Measurements from ENCODE around the gene TAF12. TPM values are rescaled to one million over a fixed set of nuclear protein-coding genes. Genes with fewer than 3 reads are reported as not detected.
A peak's percentile ranks its signal among the peaks of the same experiment; 100 is the strongest.
"Not testable (repeated sequence)": the region's sequence is repeated elsewhere in the genome, so short reads cannot be mapped to it uniquely, and the experiment has no call there.

The TAF12 gene, protein sequence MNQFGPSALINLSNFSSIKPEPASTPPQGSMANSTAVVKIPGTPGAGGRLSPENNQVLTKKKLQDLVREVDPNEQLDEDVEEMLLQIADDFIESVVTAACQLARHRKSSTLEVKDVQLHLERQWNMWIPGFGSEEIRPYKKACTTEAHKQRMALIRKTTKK
- 28.4 TPM for polyA plus RNA-seq (ENCODE audit: insufficient read length)
- long read RNA-seq, donor 1, transcript TAF12-202 (6 exons, 1,334 nt), result major isoform, 13 of 14 reads
- long read RNA-seq, donor 1, partial matches to known transcripts, result 0 of 14 reads
- long read RNA-seq, donor 1, other reads (novel, unspliced or antisense), result 0 of 14 reads
- long read RNA-seq, donor 2, transcript TAF12-202 (6 exons, 1,334 nt), result major isoform, 17 of 17 reads
- long read RNA-seq, donor 2, partial matches to known transcripts, result 0 of 17 reads
- long read RNA-seq, donor 2, other reads (novel, unspliced or antisense), result 0 of 17 reads
- long read RNA-seq, donor 3, transcript TAF12-202 (6 exons, 1,334 nt), result major isoform, 14 of 14 reads
- long read RNA-seq, donor 3, partial matches to known transcripts, result 0 of 14 reads
- long read RNA-seq, donor 3, other reads (novel, unspliced or antisense), result 0 of 14 reads
- long read RNA-seq, donor 4, partial matches to known transcripts, result 0 of 2 reads
- long read RNA-seq, donor 4, other reads (novel, unspliced or antisense), result 0 of 2 reads
- long read RNA-seq, donor 5, transcript TAF12-202 (6 exons, 1,334 nt), result major isoform, 22 of 40 reads
- long read RNA-seq, donor 5, partial matches to known transcripts, result 18 of 40 reads
- long read RNA-seq, donor 5, other reads (novel, unspliced or antisense), result 0 of 40 reads
- long read RNA-seq, donor 6, transcript TAF12-202 (6 exons, 1,334 nt), result major isoform, 8 of 16 reads
- long read RNA-seq, donor 6, partial matches to known transcripts, result 8 of 16 reads
- long read RNA-seq, donor 6, other reads (novel, unspliced or antisense), result 0 of 16 reads
- long read RNA-seq, donor 7, transcript TAF12-202 (6 exons, 1,334 nt), result major isoform, 28 of 34 reads
- long read RNA-seq, donor 7, partial matches to known transcripts, result 6 of 34 reads
- long read RNA-seq, donor 7, other reads (novel, unspliced or antisense), result 0 of 34 reads
- long read RNA-seq, donor 8, transcript TAF12-202 (6 exons, 1,334 nt), result major isoform, 9 of 9 reads
- long read RNA-seq, donor 8, partial matches to known transcripts, result 0 of 9 reads
- long read RNA-seq, donor 8, other reads (novel, unspliced or antisense), result 0 of 9 reads

DNA sequence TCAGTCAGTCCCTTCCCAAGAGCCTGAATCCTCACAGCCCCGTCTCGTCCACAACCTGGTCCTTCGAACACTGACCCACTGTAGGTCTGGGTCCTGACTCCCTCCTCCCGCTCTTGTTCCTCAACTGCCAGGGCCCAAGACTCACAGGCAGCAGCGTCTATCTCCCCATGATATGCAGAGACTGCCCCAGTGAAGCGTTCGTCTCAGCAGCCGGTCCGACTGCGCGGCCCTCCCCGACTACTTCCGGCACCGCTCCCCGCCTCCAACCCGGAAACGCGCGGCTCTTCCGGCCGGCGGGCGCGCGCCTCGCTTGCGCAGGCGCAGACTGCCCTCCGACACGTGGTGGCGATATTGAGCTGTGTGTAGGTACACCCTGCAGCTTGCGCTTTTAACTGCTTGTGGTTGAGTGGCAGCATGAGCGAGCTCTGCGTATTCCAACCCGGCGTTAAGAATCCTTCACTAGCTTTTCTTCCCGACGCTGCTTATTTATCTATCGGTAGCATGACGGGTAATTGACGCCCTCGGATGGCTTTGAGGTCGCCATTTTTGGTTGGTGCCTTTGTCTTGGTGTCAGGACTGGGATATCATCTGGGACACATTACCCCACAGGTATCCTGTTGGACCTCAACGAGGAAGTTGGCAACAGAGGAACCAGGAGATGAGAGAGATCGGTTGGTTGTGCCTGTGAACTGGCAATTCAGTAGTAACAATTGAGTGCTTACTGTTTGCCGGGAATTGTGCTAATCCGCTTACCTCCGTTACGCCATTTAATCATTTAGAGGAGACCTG is at the start of gene TAF12:
TSS of gene TAF12 (minus strand) at position 221 of the 789 bp plus-strand sequence. CDS start 20,986 bp downstream, outside the sequence.
- peak; percentile 93 for DNase-seq

DNA sequence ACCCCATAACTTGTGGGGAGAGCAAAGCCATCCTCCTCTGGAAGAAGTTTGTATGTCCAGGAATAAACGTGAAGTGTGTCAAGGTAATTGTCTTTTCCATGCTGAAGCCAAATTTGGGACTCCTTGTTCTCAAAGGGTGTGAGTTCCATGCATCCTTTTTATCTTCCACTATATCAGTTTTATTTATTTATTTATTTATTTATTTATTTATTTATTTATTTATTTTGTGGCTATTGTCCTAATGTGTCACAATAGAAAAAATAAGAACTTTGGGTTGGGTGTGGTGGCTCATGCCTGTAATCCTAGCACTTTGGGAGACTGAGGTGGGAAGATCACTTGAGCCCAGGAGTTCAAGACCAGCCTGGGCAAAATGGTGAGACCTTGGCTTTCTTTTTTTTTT is 48.8 kb upstream of the TAF12 start:
- DNase-seq, result not testable (repeated sequence)

DNA sequence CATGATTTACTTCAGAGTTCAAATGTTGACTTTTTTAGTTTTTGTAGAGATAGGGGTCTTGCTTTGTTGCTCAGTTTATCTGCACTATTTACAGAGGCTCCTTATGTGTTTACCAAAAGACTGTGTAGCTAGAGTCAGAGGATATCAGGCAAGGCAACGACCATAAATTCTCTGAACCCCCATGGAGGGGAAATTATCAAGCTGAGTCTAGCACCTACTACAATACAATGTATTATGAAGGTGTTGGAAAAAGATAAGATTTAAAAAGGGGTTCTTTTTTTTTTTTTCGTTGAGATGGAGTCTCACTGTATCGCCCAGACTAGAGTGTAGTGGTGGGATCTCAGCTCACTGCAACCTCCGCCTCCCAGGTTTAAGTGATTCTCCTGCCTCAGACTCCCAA is 42.1 kb upstream of the TAF12 start:
- DNase-seq, result no peak

DNA sequence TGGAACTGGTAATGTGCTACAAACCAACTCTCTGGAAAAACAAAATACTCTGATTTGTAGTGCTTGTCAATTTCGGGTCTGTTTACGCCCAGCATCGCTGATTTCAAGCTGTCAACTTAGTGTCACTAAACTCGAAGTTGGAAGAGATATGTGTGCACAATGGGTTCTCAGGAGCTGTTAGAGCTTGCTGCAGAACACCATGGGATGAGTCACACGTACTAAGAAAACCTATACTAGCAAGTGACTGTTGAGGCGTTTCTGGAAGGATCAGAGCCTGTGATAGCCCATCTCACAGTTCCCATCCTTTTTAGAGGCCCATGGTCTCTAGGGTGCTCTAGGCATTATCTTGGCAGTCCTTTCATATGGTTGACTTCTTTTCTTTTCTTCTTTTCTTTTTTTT is 40.0 kb upstream of the TAF12 start:
- no peak for DNase-seq

DNA sequence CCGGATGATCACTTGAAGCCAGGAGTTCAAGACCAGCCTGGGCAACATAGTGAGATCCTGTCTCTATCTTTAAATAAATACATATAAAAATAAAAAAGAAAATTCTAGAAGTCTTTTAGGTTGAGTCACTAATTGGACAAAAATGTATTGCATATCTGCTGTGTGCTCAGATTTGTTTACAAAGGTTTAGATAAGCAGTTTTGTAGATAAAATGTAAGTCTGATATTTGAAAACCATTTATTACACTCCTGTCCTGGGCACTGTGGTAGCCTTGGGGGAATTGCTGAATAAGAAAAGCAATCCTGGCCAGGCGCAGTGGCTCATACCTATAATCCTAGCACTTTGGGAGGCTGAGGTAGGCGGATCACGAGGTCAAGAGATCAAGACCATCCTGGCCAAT is 37.3 kb upstream of the TAF12 start:
- no peak for DNase-seq

DNA sequence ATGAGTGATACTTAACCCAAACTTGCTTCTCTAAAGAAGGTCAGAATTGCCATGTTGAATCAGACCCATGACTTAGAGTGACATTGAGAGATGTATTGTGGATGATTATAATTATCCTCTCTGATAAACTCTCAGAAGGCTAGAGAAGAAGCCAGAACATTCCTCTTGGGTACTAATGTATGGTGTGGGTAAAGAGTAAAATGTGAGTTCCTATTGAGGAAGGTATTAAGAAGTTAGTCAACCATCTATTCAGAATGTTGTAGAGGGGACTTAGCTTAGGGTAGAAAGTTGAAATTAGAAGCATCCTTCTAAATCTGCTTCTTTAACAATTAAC is 33.0 kb upstream of the TAF12 start:
- no peak for DNase-seq

DNA sequence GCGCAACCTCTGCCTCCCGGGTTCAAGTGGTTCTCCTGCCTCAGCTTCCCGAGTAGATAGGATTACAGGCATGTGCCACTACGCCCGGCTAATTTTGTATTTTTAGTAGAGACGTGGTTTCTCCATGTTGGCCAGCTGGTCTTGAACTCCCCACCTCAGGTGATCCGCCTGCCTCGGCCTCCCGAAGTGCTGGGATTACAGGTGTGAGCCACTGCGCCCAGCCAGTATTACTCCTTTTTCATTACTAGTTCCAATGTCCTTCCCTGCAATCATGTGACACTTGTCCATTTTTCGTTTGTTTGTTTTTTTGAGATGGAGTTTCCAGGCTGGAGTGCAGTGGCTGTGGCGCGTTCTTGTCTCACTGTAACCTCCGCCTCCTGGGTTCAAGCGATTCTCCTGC is 30.1 kb upstream of the TAF12 start:
- DNase-seq, result not testable (repeated sequence)

DNA sequence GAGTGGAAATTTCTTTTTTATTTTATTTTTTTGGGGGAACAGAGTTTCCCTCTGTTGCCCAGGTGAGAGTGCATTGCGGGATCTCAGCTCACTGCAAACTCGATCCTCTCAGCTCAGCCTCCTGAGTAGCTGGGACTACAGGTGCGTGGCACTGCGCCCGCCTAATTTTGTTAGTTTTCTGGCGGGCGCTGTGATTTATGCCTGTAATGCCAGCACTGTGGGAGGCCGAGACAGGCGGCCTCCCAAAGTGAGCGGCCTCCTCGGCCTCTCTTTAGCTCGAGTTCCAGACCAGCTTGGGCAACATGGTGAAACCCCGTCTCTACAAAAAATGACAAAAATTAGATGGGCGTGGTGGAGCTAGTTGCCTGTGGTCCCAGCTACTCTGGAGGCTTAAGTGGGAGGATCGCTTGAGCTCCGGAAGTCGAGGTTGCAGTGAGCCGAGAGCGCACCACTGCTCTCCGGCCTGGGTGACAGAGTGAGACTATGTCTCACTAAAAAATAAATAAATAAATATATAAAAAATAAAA is 28.4 kb upstream of the TAF12 start:
- DNase-seq, result no peak

DNA sequence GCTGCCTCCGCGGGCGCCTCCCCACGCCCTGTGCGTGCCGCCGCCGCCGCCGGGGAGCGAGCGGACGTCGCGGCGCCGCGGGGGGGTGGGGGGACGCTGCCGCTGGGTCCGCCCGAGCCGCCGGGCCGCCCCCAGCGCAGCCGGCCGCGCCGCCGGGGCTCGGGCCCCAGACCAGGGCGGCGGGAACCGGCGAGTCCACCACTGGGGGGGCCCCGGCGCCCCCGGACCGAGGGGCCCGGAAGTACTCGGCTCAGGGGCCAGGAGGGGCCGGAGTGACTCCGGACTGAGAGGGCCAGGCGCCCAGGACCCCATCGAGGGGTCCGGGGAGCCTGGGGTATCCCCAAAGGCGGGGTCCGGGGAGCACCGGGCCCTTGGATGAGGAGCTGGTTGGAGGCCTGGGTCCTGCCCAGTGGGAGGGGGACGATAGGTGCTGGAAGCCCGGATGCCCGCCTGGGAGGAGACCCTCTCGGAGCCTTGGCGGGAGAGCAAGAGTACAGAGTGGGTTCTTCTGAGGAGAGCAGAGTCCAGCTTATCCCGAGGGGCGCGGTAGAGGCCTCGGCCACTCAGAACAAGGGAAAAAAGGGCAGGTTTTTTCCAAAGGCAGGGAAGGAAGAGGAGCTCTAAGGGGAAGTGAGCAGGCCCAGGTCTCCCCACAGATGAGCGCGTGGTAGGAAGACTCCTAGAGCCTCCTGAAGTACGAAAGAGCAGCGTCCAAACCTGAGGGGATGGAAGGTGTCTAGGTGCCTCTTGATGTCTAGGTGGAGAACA is 26.3 kb upstream of the TAF12 start:
- peak; percentile 59 for DNase-seq

DNA sequence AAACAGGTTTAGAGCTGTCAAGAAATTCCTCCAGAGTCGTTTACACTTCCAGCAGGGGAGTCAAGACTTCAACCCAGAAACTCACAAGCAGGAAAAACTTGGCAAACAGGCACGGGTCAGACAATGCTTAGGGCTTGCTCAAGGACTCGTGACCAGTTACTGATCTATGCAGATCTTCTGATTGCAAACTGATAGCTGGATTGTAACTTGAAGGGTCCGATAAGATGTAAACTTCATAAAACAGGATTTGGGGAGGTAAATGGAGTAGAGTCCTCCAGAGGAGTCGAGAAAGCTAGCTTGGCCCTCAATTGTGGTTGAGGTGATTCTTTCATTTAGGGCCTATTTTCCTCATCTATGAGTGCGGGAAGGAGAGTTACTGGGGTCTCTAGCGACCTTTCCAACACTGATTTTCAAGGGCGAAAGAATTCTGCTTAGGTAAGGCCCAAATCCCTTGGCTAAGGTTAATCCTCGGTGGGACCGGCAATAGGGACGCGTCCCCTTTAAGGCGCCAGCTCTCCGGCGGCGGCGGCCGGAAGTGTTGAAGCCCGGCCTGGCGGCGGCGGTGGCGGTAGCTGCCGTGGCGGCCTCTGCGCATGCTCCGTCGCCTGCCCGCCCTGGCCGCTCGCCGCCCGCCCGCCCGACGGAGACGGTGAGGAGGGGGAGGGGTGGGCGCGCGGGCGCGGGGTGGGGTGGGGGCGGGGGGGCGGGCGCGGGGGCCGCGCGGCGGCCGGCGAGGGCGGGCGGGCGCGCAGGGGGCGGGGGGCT is 25.5 kb upstream of the TAF12 start, which contains the start of gene GMEB1:
TSS of gene GMEB1 (plus strand) at position 594 of the 765 bp plus-strand sequence. CDS start 14,829 bp downstream, outside the sequence.
- DNase-seq, result peak; percentile 86

DNA sequence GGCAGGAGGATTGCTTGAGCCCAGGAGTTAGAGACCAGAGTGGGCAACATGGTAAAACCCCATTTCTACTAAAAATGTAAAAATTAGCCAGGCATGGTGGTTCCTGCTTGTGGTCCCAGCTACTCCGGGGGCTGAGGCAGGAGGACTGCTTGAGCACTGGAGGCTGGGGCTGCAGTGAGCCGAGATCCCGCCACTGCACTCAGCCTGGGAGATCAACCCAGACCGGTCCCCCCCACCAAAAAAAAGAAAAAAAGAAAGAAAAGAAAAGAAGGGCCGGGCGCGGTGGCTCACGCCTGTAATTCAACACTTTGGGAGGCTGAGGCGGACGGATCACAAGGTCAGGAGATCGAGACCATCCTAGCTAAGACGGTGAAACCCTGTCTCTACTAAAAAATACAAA is 23.9 kb upstream of the TAF12 start:
- DNase-seq, result no peak

DNA sequence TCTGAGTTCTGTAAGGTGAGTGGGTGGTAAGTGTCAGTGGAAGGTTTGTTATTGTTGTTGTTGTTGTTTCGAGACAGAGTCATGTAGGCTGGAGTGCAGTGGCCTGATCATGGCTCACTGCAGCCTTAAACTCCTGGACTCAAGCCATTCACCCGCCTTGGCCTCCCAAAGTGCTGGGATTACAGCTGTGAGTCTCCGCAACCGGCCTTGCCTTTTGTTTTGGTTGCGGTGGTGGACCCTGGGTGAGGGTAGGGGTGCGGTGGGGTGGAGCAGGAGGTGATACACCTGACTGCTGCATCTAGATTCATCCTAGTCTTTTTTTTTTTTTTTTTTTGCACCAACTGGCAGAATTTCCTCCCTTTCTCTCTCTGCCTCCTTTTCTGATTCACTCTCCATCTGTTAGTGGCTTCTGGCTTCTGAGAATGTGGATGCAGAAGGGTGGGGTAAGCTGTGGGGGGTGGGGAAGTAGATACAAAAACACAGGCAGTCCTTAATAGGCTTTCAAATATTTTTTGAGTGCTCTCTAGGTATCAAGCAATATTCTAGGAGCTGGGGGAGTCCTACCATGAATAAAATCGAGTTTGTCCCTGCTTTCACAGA is 21.1 kb upstream of the TAF12 start:
- no peak for DNase-seq

DNA sequence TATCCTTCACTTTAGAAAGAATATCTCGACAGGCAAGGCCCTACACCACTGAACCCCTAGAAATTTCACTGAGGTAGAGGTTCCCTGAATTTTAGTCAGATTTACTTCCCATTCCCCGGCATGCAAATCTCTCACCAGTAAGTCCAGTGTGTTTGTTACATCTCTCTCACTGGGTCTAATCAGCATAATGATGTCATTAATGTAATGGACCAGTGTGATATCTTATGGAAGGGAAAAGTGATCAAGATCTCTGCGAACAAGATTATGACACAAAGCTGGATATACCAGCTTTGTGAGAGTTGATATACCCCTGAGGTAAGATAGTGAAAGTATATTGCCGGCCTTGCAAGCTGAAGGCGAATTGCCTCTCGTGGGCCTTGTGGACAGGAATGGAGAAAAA is 13.5 kb upstream of the TAF12 start:
- no peak for DNase-seq

DNA sequence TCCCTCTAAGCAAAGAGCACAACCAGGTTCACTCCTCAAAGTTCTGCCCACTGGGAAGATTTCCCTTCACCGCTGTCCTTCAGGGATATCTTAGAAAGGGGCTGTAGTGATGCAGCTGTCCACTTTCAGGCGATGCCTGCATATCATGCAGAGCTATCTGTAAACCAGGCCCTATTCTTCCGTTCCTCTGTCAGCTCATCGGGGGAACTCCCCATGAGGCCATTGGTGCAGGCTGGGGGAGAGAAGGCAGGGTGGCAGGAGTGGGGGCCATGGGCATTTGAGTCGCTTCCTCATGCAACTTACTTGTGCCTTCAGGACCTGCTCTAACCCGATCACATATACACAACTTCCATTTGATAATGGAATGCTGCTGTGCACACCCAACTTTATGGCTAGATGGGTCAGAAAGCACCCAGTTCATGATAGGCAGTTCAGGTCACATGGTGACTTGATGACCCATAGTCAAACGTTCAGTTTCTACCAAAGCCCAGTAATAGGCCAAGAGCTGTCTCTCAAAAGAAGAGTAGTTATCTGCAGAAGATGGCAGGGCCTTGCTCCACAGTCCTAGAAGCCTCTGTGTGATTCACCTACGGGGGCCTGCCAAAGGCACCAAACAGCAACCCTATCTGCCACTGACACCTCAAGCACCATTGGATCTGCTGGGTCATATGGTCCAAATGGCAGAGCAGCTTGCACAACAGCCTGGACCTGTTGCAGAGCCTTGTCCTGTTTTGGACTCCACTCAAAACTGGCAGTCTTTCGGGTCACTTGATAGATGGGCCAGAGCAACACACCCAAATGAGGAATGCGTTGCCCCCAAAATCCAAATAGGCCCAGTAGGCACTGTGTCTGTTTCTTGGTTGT is 12.8 kb upstream of the TAF12 start:
- DNase-seq, result not testable (repeated sequence)

DNA sequence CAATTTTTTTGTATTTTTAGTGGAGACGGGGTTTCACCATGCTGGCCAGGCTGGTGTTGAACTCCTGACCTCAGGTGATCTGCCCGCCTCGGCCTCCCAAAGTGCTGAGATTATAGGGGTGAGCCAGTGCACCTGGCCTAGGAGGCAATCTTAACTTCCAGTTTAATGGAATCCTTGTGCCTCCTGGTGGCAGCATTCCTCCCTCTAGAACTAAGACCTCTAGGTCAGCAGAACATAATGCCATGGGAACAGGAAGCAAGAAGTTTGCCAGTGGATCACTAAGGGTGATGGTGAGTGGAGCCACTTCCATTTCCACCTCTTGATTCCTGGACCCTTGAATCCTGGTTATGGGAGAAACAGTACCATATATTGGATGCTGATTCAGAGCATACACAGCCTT is 11.0 kb upstream of the TAF12 start:
- not testable (repeated sequence) for DNase-seq

DNA sequence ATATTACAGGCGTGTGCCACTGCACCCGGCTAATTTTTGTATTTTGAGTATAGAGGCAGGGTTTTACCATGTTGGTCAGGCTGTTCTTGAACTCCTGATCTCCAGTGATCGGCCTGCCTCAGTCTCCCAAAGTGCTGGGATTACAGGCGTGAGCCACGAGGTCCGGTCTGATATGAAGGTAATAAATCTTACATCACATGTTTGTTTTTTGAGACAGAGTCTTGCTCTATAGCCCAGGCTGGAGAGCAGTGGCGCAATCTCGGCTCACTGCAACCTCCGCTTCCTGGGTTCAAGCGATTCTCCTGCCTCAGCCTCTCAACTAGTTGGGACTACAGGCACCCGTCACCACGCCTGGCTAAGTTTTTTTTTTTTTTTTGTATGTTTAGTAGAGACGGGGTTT is 10.2 kb upstream of the TAF12 start:
- not testable (repeated sequence) for DNase-seq

DNA sequence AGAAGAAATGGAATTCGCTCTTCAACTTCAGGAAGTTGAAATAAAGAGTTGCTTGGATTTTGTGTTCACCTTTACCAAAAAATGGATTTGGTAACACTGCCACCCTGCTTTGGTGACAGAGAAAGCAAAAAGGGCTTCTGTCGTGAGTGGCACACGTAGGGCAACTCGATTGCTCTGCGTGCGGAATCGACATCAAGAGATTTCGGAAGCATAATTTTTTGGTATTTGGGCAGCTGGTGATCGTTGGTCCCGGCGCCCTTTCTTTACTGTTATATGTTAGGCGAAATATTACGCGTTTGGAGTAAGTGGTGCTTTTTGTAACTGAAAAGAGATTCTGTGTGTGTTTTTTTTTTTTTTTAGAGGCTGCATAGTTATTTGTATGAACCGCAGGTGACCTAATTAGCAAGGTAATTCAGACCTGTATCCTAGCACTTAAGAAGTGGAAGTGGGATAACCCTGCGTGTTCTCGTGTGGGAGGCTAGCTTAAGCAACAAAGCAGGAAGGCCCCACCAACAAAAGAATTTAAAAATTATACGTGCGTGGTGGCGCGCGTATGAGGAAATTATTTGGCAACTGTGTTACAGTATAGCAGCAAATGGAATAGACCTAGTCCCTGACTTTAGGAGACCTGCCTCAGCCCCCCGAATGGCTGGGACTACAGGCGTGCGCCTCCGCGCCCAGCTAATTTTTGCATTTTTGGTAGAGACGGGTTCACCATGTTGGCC is 5.8 kb upstream of the TAF12 start, which contains the start of gene RNU11:
TSS of gene RNU11 (plus strand) at position 127 of the 725 bp plus-strand sequence.
- peak; percentile 96 for DNase-seq
